ENCODE results near the gene CADPS2.
"Not testable (repeated sequence)": the region's sequence is repeated elsewhere in the genome, so short reads cannot be mapped to it uniquely, and the experiment has no call there.

Gene CADPS2

DNA sequence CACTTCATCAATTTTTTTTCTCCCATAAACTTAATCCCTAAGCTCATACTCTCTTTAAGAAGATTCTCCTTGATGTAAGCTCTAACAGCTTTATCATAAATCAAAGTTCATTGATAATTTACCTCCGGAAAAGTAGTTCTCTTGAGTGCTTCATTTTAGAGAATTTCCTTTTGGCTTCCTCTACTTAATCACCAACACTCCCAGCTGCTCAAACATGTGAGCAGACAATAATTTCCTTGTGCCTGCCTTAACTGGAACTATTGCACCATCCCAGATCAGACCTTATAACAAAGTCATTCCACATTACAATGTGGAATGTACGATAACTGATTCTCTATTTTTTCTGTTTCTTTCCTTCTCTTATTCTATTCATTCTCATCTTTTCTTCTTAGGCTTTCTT, 587.6 kb downstream of the CADPS2 start:
- in situ Hi-C loops (cut with MboI; ENCODE audit: low pct_unique_long_range_greater_than_20kb, low sequenced_read_pairs, unreplicated experiment), result no loop called here
- TF ChIP-seq, protein P1, sequence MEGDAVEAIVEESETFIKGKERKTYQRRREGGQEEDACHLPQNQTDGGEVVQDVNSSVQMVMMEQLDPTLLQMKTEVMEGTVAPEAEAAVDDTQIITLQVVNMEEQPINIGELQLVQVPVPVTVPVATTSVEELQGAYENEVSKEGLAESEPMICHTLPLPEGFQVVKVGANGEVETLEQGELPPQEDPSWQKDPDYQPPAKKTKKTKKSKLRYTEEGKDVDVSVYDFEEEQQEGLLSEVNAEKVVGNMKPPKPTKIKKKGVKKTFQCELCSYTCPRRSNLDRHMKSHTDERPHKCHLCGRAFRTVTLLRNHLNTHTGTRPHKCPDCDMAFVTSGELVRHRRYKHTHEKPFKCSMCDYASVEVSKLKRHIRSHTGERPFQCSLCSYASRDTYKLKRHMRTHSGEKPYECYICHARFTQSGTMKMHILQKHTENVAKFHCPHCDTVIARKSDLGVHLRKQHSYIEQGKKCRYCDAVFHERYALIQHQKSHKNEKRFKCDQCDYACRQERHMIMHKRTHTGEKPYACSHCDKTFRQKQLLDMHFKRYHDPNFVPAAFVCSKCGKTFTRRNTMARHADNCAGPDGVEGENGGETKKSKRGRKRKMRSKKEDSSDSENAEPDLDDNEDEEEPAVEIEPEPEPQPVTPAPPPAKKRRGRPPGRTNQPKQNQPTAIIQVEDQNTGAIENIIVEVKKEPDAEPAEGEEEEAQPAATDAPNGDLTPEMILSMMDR (IDR thresholded peaks at IDR 0.05; ENCODE audit: extremely low read depth, insufficient read depth, missing control alignments), result no peak
- no peak for DNase-seq (ENCODE audit: low spot score)

DNA sequence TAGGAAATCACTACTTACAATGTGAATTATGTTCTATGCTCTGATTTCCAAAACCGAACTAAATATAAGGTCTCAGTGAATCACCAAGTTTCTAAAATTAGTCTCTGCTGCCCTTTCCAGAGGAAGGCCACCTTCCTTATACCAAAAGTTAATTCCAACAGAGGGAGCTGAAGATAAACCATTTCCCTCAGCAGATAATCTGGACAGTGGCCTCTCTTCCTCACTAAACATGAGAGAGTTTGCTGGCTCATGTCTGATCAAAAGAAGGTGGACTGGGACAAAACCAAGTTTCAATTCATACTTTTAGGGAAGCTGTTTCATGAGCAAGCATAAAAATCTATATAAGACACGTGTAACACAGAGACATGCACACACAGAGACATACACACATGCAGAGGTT, 588.1 kb downstream of the CADPS2 start:
- DNase-seq (ENCODE audit: low spot score), result no peak
- in situ Hi-C loops (cut with MboI; ENCODE audit: low pct_unique_long_range_greater_than_20kb, low sequenced_read_pairs, unreplicated experiment), result no loop called here
- TF ChIP-seq, protein P1 (IDR thresholded peaks at IDR 0.05; ENCODE audit: extremely low read depth, insufficient read depth, missing control alignments), result no peak

DNA sequence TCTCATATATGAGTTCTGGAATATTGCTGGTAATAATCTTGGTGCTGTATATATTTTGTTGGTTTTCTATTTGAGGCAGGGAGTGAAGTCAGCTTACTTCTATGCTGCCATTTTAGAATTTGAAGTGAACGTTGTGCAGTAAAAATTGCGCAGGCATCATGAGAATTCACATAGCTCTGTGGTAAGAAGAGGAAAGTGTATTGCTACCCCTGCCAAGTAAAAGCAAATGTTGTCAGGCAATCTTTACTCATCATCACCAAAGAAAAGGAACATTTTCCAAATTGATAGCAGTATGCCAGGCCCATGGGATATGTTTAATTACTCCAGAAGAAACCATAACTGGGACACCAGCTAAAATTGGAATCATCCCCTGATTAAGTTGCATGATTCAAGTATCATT, 595.1 kb downstream of the CADPS2 start:
- in situ Hi-C loops (cut with MboI; ENCODE audit: low pct_unique_long_range_greater_than_20kb, low sequenced_read_pairs, unreplicated experiment), result no loop called here
- TF ChIP-seq, protein P1 (IDR thresholded peaks at IDR 0.05; ENCODE audit: extremely low read depth, insufficient read depth, missing control alignments), result no peak
- no peak for DNase-seq (ENCODE audit: low spot score)

DNA sequence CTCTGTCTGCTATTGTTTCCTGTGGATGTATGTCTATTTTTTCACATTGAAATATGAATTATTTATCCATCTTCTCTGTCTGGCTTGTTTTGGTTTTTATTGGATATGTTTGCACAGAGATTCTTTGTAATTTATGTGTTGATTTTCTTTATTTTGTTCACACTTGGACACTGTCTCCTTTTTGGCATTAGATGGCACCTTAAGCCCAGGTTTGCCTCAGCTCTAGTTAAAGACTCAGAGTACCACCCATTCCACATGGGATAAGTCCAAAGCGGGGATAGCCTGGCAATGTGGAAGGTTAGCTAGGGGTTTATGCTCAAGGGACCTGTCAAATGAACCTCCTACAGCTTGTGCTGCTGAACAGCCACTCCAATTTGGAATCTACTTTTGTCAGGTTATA, 595.8 kb downstream of the CADPS2 start:
- TF ChIP-seq, protein P1 (IDR thresholded peaks at IDR 0.05; ENCODE audit: extremely low read depth, insufficient read depth, missing control alignments), result no peak
- DNase-seq (ENCODE audit: low spot score), result no peak
- in situ Hi-C loops (cut with MboI; ENCODE audit: low pct_unique_long_range_greater_than_20kb, low sequenced_read_pairs, unreplicated experiment), result no loop called here

DNA sequence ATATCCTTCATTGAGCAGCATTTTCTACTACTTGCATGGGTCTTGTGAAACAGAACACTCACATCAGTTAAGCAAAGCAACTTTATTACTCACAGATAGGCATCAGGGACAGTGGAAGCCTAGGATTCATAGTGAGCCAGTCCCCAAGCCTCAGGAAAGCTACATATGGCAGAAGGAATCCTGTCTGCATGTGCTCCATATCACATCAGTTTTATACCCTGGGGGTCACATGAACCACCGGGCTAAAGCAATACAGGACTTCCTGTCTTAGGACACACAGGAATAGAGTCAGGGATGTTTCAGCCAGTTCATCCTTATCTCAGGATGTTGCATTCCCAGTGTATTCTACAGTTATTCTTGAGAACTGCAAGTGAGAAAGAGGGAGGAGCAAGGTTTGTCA, 596.8 kb downstream of the CADPS2 start:
- in situ Hi-C loops (cut with MboI; ENCODE audit: low pct_unique_long_range_greater_than_20kb, low sequenced_read_pairs, unreplicated experiment), result no loop called here
- no peak for DNase-seq (ENCODE audit: low spot score)
- TF ChIP-seq, protein P1 (IDR thresholded peaks at IDR 0.05; ENCODE audit: extremely low read depth, insufficient read depth, missing control alignments), result no peak

DNA sequence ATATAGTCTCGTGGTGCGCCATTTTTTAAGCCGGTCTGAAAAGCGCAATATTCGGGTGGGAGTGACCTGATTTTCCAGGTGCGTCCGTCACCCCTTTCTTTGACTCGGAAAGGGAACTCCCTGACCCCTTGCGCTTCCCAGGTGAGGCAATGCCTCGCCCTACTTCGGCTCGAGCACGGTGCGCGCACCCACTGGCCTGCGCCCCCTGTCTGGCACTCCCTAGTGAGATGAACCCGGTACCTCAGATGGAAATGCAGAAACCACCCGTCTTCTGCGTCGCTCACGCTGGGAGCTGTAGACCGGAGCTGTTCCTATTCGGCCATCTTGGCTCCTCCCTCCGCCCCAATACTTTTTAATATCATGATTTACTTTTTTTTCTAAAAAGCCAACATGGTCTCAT, 601.7 kb downstream of the CADPS2 start:
- DNase-seq (ENCODE audit: low spot score); in situ Hi-C loops (cut with MboI; ENCODE audit: low pct_unique_long_range_greater_than_20kb, low sequenced_read_pairs, unreplicated experiment): not testable (repeated sequence)

DNA sequence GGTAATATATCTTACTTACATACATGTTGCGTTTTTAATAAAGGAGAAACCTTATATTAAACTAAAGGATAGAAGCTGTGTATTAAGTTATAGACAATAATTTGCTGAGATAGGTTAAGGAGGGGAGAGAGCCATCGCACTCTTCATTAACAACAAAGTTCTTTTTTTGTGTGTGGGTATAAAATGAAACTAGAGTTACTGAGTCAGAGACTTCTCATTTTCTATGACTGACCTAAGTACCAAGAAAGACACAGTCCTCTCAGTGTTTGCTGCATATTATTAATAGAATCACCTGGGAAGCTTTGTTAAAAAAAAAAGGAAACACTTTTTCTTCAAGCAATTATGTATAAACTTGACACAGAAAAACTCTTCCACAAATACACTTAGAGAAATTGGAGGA, 613.1 kb downstream of the CADPS2 start:
- TF ChIP-seq, protein P1 (IDR thresholded peaks at IDR 0.05; ENCODE audit: extremely low read depth, insufficient read depth, missing control alignments), result no peak
- in situ Hi-C loops (cut with MboI; ENCODE audit: low pct_unique_long_range_greater_than_20kb, low sequenced_read_pairs, unreplicated experiment), result no loop called here
- DNase-seq (ENCODE audit: low spot score), result no peak
